Measurements from ENCODE around the gene ANKRD40.
A peak's percentile ranks its signal among the peaks of the same experiment; 100 is the strongest.

The ANKRD40 gene

GRCh38 chr17:50707289-50708049, at the start of gene ANKRD40:
Gene ANKRD40, minus strand, starts transcription at chr17:50707914. Its CDS starts 260 bp downstream, at chr17:50707654.
- H3K9ac ChIP-seq = peak within 1 kb of the TSS; percentile 94
- H3K4me2 ChIP-seq = peak within 1 kb of the TSS; percentile 98
- peak within 1 kb of the TSS; percentile 75 for H3K4me3 ChIP-seq
- peaks cover 33% of the 10 kb centered on the region for H4K20me1 ChIP-seq
- no peaks in the 10 kb centered on the region for H3K9me3 ChIP-seq
- 0 out of 2 replicates have a peak, but pooled peaks have one; percentile 7 for TF ChIP-seq Cebpa-rat (IDR thresholded peaks at IDR 0.05)
- H3K27me3 ChIP-seq = no peaks in the 10 kb centered on the region
- H3K36me3 ChIP-seq = peaks cover 33% of the 10 kb centered on the region
- peaks cover 51% of the 10 kb centered on the region for H3K4me1 ChIP-seq
- H3K27ac ChIP-seq = peak within 1 kb of the TSS; percentile 92

GRCh38 chr17:50754521-50754920, 46.8 kb upstream of the ANKRD40 start:
- no peak for TF ChIP-seq Cebpa-rat (IDR thresholded peaks at IDR 0.05)

GRCh38 chr17:50749245-50749644, 41.5 kb upstream of the ANKRD40 start:
- Histone ChIP-seq H3K9ac (no peak overlapping the region), H3K36me3 (peaks cover 98% of the 10 kb centered on the region), H3K9me3 (no peaks in the 10 kb centered on the region)

More at GRCh38 chr17:50754521-50754920, 46.8 kb upstream of the ANKRD40 start:
- Histone ChIP-seq H3K9me3 (no peaks in the 10 kb centered on the region), H3K9ac (no peak overlapping the region), H3K27ac (no peak overlapping the region), H3K27me3 (no peaks in the 10 kb centered on the region), H3K4me1 (no peaks in the 10 kb centered on the region), H3K36me3 (peaks cover 65% of the 10 kb centered on the region), H3K4me2 (no peak overlapping the region), H3K4me3 (no peak overlapping the region), H4K20me1 (peaks cover 38% of the 10 kb centered on the region)

GRCh38 chr17:50745631-50746030, 37.9 kb upstream of the ANKRD40 start:
- no peak overlapping the region for H3K9ac ChIP-seq
- H3K4me1 ChIP-seq = no peaks in the 10 kb centered on the region
- H3K36me3 ChIP-seq = peaks cover 99% of the 10 kb centered on the region
- H3K4me3 ChIP-seq = no peak overlapping the region
- no peak overlapping the region for H3K27ac ChIP-seq
- H3K4me2 ChIP-seq = no peak overlapping the region
- no peak for TF ChIP-seq Cebpa-rat (IDR thresholded peaks at IDR 0.05)
- no peaks in the 10 kb centered on the region for H3K9me3 ChIP-seq
- H3K27me3 ChIP-seq = no peaks in the 10 kb centered on the region
- H4K20me1 ChIP-seq = peaks cover 99% of the 10 kb centered on the region

More at GRCh38 chr17:50749245-50749644, 41.5 kb upstream of the ANKRD40 start:
- H3K4me2 ChIP-seq = no peak overlapping the region
- H3K27me3 ChIP-seq = no peaks in the 10 kb centered on the region
- H3K27ac ChIP-seq = no peak overlapping the region
- H3K4me3 ChIP-seq = no peak overlapping the region
- no peaks in the 10 kb centered on the region for H3K4me1 ChIP-seq
- H4K20me1 ChIP-seq = peaks cover 91% of the 10 kb centered on the region
- TF ChIP-seq Cebpa-rat (IDR thresholded peaks at IDR 0.05) = no peak

- H4K20me1 ChIP-seq = peaks cover 100% of the 10 kb centered on the region
- peaks cover 19% of the 10 kb centered on the region for H3K4me1 ChIP-seq
These were observed 31.4 kb upstream of the ANKRD40 start for GRCh38 chr17:50739098-50739497.

GRCh38 chr17:50737118-50737698, 29.5 kb upstream of the ANKRD40 start:
- Histone ChIP-seq H3K27me3 (no peaks in the 10 kb centered on the region), H4K20me1 (peaks cover 100% of the 10 kb centered on the region), H3K4me3 (no peak overlapping the region), H3K4me1 (peaks cover 29% of the 10 kb centered on the region), H3K4me2 (no peak overlapping the region), H3K9me3 (no peaks in the 10 kb centered on the region), H3K27ac (no peak overlapping the region), H3K9ac (no peak overlapping the region), H3K36me3 (peaks cover 71% of the 10 kb centered on the region)
- TF ChIP-seq Cebpa-rat (IDR thresholded peaks at IDR 0.05) = no peak

More at GRCh38 chr17:50739098-50739497, 31.4 kb upstream of the ANKRD40 start:
- TF ChIP-seq Cebpa-rat (IDR thresholded peaks at IDR 0.05) = no peak
- H3K27ac ChIP-seq = no peak overlapping the region
- no peaks in the 10 kb centered on the region for H3K27me3 ChIP-seq
- H3K4me3 ChIP-seq = no peak overlapping the region
- H3K9ac ChIP-seq = no peak overlapping the region
- H3K36me3 ChIP-seq = peaks cover 82% of the 10 kb centered on the region
- H3K9me3 ChIP-seq = no peaks in the 10 kb centered on the region
- H3K4me2 ChIP-seq = no peak overlapping the region

GRCh38 chr17:50735287-50735686, 27.6 kb upstream of the ANKRD40 start:
- TF ChIP-seq Cebpa-rat (IDR thresholded peaks at IDR 0.05) = no peak
- H3K36me3 ChIP-seq = peaks cover 69% of the 10 kb centered on the region

GRCh38 chr17:50731575-50732460, 24.1 kb upstream of the ANKRD40 start:
- no peak for TF ChIP-seq Cebpa-rat (IDR thresholded peaks at IDR 0.05)
- Histone ChIP-seq H3K4me2 (no peak overlapping the region), H3K9ac (no peak overlapping the region), H3K4me3 (no peak overlapping the region), H3K9me3 (no peaks in the 10 kb centered on the region), H3K27ac (no peak overlapping the region), H3K27me3 (no peaks in the 10 kb centered on the region), H3K4me1 (peaks cover 48% of the 10 kb centered on the region), H4K20me1 (peaks cover 100% of the 10 kb centered on the region), H3K36me3 (peaks cover 57% of the 10 kb centered on the region)

More at GRCh38 chr17:50735287-50735686, 27.6 kb upstream of the ANKRD40 start:
- peak overlapping the region; percentile 32; the same call in 1 of the 2 replicates for H3K9ac ChIP-seq
- no peaks in the 10 kb centered on the region for H3K27me3 ChIP-seq
- no peak overlapping the region for H3K4me3 ChIP-seq
- peaks cover 39% of the 10 kb centered on the region for H3K4me1 ChIP-seq
- peak overlapping the region; percentile 50 for H3K4me2 ChIP-seq
- no peak overlapping the region for H3K27ac ChIP-seq
- H4K20me1 ChIP-seq = peaks cover 100% of the 10 kb centered on the region
- no peaks in the 10 kb centered on the region for H3K9me3 ChIP-seq

GRCh38 chr17:50728881-50729765, 21.4 kb upstream of the ANKRD40 start:
- peaks cover 100% of the 10 kb centered on the region for H4K20me1 ChIP-seq
- no peak overlapping the region for H3K4me3 ChIP-seq
- H3K9ac ChIP-seq = no peak overlapping the region
- H3K27ac ChIP-seq = no peak overlapping the region
- no peak for TF ChIP-seq Cebpa-rat (IDR thresholded peaks at IDR 0.05)
- H3K36me3 ChIP-seq = peaks cover 66% of the 10 kb centered on the region
- no peaks in the 10 kb centered on the region for H3K27me3 ChIP-seq
- no peak overlapping the region for H3K4me2 ChIP-seq
- H3K9me3 ChIP-seq = no peaks in the 10 kb centered on the region
- H3K4me1 ChIP-seq = peaks cover 35% of the 10 kb centered on the region
